MM.1S (cell line): ENCODE data around the gene SLC24A1.

Experiments
- CTCF ChIP-seq: fragments of 300-600 bp; sonication (generic); IDR thresholded peaks from 2 replicates; pipeline ENCODE4 v1.5.1; 2016; ENCODE audit warnings: antibody characterized with exemption, low read length, mixed read lengths
- EZH2 ChIP-seq: fragments of 300-600 bp; sonication (generic); optimal IDR thresholded peaks from 2 replicates; pipeline ENCODE3; 2017; ENCODE audit warnings: low read depth, mild to moderate bottlenecking, antibody characterized with exemption, low read length, mixed read lengths
- EZH2phosphoT487 ChIP-seq: fragments of 300-600 bp; sonication (generic); IDR thresholded peaks from 2 replicates; pipeline ENCODE4 v1.6.1; 2018; ENCODE audit warnings: antibody characterized with exemption, low read length

DNA sequence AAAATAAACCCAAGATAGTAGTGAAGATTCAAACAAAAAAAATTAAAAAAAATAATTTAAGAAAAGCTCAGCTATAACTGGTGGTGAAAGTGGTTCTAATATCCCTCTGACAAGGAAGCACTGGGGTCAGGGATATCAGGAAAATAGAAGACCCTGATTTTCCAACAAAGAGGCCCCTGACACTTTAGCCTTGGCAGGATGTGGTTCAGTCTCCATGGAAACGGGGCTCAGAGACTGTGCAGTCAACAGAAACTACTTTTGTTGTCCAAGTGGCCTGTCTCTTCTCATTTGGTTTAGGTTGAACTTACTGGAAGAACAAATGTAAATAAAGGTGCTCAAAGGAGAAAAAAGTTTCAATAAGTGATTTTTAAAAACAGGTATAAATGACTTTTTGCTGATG is 38.0 kb upstream of the SLC24A1 start:
- TF ChIP-seq EZH2 = no peak
- TF ChIP-seq CTCF = no peak
- no peak for TF ChIP-seq EZH2phosphoT487
